Endothelial cell (in vitro differentiated cells): ENCODE data around the gene RANBP17. TPM values are rescaled to one million over a fixed set of nuclear protein-coding genes. Genes with fewer than 3 reads are reported as not detected.
A peak's percentile ranks its signal among the peaks of the same experiment; 100 is the strongest.

Experiments
- DNase-seq: peaks from one replicate; pipeline ENCODE4 v3.0.0; 2021; ENCODE audit warnings: low spot score
- H3K27ac Mint-ChIP-seq: one replicate; pipeline ENCODE4 v1.8.0; 2021; ENCODE audit warnings: mixed read lengths, inconsistent platforms; ENCODE audit not compliant: unreplicated experiment
- H3K27me3 Mint-ChIP-seq: one replicate; pipeline ENCODE4 v1.8.0; 2021; ENCODE audit warnings: mild to moderate bottlenecking, moderate library complexity, mixed read lengths, inconsistent platforms; ENCODE audit not compliant: unreplicated experiment
- H3K36me3 Mint-ChIP-seq: one replicate; pipeline ENCODE4 v1.8.0; 2021; ENCODE audit warnings: mild to moderate bottlenecking, low read depth, mixed read lengths, inconsistent platforms; ENCODE audit not compliant: unreplicated experiment
- H3K4me1 Mint-ChIP-seq: one replicate; pipeline ENCODE4 v1.8.0; 2021; ENCODE audit warnings: mild to moderate bottlenecking, mixed read lengths, inconsistent platforms; ENCODE audit not compliant: unreplicated experiment
- H3K4me3 Mint-ChIP-seq: one replicate; pipeline ENCODE4 v1.8.0; 2021; ENCODE audit warnings: mild to moderate bottlenecking, mixed read lengths, inconsistent platforms; ENCODE audit not compliant: unreplicated experiment
- H3K9me3 Mint-ChIP-seq: one replicate; pipeline ENCODE4 v1.8.0; 2021; ENCODE audit warnings: mixed read lengths, inconsistent platforms; ENCODE audit not compliant: unreplicated experiment
- CTCF ChIP-seq: fragments of 200-600 bp; sonication (generic); IDR thresholded peaks from one replicate; pipeline ENCODE4 v1.5.0; 2021; ENCODE audit warnings: antibody characterized with exemption; ENCODE audit not compliant: unreplicated experiment
- total RNA-seq: library from RNA; stranded (reverse); fragmentation: NEBNext Ultra II Directional; extraction: Animal tissue kit (Norgen Biotek cat#: 25700); gene quantifications from one replicate; pipeline ENCODE4 v1.2.1, GENCODE V29; 2021; ENCODE audit not compliant: unreplicated experiment

RANBP17 gene
- total RNA-seq, 1 donor from 2014 or later = 22.7 TPM

GRCh38 chr5:171122372-171122771 is 260.6 kb downstream of the RANBP17 start:
- Mint-ChIP-seq H3K27ac (peak overlapping the region; percentile 44), H3K4me3 (no peak overlapping the region), H3K4me1 (peaks cover 3% of the 10 kb centered on the region), H3K9me3 (no peaks in the 10 kb centered on the region), H3K36me3 (no peaks in the 10 kb centered on the region), H3K27me3 (peaks cover 7% of the 10 kb centered on the region)
- no peak for TF ChIP-seq CTCF
- no peak for DNase-seq

- no peak overlapping the region for H3K27ac Mint-ChIP-seq
- no peak for DNase-seq
- no peaks in the 10 kb centered on the region for H3K36me3 Mint-ChIP-seq
- H3K4me3 Mint-ChIP-seq = no peak overlapping the region
- peaks cover 7% of the 10 kb centered on the region for H3K27me3 Mint-ChIP-seq
- H3K4me1 Mint-ChIP-seq = peaks cover 3% of the 10 kb centered on the region
- TF ChIP-seq CTCF = no peak
- no peaks in the 10 kb centered on the region for H3K9me3 Mint-ChIP-seq
Observed at GRCh38 chr5:171123417-171123816, 261.6 kb downstream of the RANBP17 start.

- peaks cover 3% of the 10 kb centered on the region for H3K4me1 Mint-ChIP-seq
- peaks cover 4% of the 10 kb centered on the region for H3K27me3 Mint-ChIP-seq
- H3K4me3 Mint-ChIP-seq = no peak overlapping the region
- no peaks in the 10 kb centered on the region for H3K36me3 Mint-ChIP-seq
- H3K27ac Mint-ChIP-seq = no peak overlapping the region
- no peak for DNase-seq
- TF ChIP-seq CTCF = no peak
- H3K9me3 Mint-ChIP-seq = no peaks in the 10 kb centered on the region
Observed at GRCh38 chr5:171127314-171127713, 265.5 kb downstream of the RANBP17 start.

GRCh38 chr5:171128136-171128535 is 266.3 kb downstream of the RANBP17 start:
- Mint-ChIP-seq H3K27me3 (peaks cover 2% of the 10 kb centered on the region), H3K9me3 (no peaks in the 10 kb centered on the region), H3K27ac (no peak overlapping the region), H3K4me3 (no peak overlapping the region), H3K4me1 (peaks cover 3% of the 10 kb centered on the region), H3K36me3 (no peaks in the 10 kb centered on the region)
- no peak for TF ChIP-seq CTCF
- no peak for DNase-seq

- H3K4me1 Mint-ChIP-seq = peaks cover 3% of the 10 kb centered on the region
- H3K36me3 Mint-ChIP-seq = no peaks in the 10 kb centered on the region
- H3K4me3 Mint-ChIP-seq = no peak overlapping the region
- no peaks in the 10 kb centered on the region for H3K27me3 Mint-ChIP-seq
- no peaks in the 10 kb centered on the region for H3K9me3 Mint-ChIP-seq
- TF ChIP-seq CTCF = no peak
- H3K27ac Mint-ChIP-seq = no peak overlapping the region
- DNase-seq = no peak
Observed at GRCh38 chr5:171129308-171129707, 267.5 kb downstream of the RANBP17 start.
